Neural cell (in vitro differentiated cells): ENCODE measurements around the gene LCE1F.

Source experiments
- EP300 ChIP-seq: fragments of 450-650 bp; conservative IDR thresholded peaks from 2 replicates; pipeline ENCODE4 v1.6.1; 2014; ENCODE audit warnings: antibody characterized with exemption, mild to moderate bottlenecking, moderate library complexity; ENCODE audit not compliant: poor library complexity, severe bottlenecking
- EZH2 ChIP-seq: fragments of 200-600, 300-800 bp; shearing (Covaris generic), sonication (generic); IDR thresholded peaks from 2 replicates; pipeline ENCODE4 v1.6.1; 2014; ENCODE audit warnings: antibody characterized with exemption, low read length, borderline replicate concordance, mild to moderate bottlenecking; ENCODE audit not compliant: insufficient read depth, poor library complexity, severe bottlenecking
- MXI1 ChIP-seq: fragments of 450-650 bp; conservative IDR thresholded peaks from 2 replicates; pipeline ENCODE4 v1.6.1; 2014; ENCODE audit warnings: antibody characterized with exemption, mild to moderate bottlenecking; ENCODE audit not compliant: poor library complexity, severe bottlenecking
- POLR2AphosphoS5 ChIP-seq: IDR thresholded peaks from 2 replicates; pipeline ENCODE4 v1.6.1; 2012
- RAD21 ChIP-seq: fragments of 450-650 bp; conservative IDR thresholded peaks from 2 replicates; pipeline ENCODE4 v1.6.1; 2014; ENCODE audit warnings: antibody characterized with exemption, mild to moderate bottlenecking, moderate library complexity
- REST ChIP-seq: IDR thresholded peaks from 2 replicates; pipeline ENCODE4 v1.6.1; 2012; ENCODE audit warnings: borderline replicate concordance
- SMC3 ChIP-seq: fragments of 450-650 bp; conservative IDR thresholded peaks from 2 replicates; pipeline ENCODE4 v1.6.1; 2014; ENCODE audit warnings: antibody characterized with exemption, mild to moderate bottlenecking, moderate library complexity; ENCODE audit not compliant: poor library complexity
- TAF1 ChIP-seq: IDR thresholded peaks from 2 replicates; pipeline ENCODE4 v1.6.1; 2012; ENCODE audit warnings: low read depth
- TF ChIP-seq, protein P1 (sequence below): fragments of 450-650 bp; IDR thresholded peaks from 2 replicates; pipeline ENCODE4 v1.5.1; 2014; ENCODE audit warnings: antibody characterized with exemption, mild to moderate bottlenecking, moderate library complexity; ENCODE audit not compliant: poor library complexity, severe bottlenecking

DNA sequence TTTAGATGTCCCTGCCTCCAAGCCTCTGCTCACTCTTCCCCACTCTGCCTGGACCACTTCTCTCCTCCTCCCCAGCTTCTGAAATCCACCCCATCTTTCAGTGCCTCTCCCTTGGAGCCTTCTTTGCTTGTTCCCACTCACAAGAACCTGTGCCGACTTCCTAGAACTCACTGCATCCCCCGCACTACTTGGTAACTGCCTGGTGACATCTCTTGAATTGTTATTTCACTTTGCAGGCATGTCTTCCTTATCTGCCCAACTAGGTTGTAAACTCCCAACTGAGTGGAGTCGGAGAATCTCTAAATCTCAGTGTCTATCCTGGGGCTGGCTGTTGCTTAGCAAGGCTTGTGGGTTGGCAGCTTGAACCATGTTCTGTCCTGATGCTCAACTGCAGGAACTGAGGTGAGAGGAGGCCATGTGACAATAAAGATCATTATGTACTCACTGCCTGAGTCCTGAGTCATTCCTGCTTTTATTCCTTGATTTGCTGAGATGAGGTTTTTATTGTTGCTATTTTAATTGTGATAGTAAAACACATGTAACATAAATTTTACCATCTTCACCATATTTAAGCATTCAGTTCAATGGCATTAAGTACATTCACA is 13.2 kb upstream of the LCE1F start:
- TF ChIP-seq MXI1 (no peak), EZH2 (no peak), SMC3 (no peak), TAF1 (no peak), POLR2AphosphoS5 (no peak), RAD21 (no peak), REST (no peak), EP300 (no peak)
- TF ChIP-seq, protein P1, sequence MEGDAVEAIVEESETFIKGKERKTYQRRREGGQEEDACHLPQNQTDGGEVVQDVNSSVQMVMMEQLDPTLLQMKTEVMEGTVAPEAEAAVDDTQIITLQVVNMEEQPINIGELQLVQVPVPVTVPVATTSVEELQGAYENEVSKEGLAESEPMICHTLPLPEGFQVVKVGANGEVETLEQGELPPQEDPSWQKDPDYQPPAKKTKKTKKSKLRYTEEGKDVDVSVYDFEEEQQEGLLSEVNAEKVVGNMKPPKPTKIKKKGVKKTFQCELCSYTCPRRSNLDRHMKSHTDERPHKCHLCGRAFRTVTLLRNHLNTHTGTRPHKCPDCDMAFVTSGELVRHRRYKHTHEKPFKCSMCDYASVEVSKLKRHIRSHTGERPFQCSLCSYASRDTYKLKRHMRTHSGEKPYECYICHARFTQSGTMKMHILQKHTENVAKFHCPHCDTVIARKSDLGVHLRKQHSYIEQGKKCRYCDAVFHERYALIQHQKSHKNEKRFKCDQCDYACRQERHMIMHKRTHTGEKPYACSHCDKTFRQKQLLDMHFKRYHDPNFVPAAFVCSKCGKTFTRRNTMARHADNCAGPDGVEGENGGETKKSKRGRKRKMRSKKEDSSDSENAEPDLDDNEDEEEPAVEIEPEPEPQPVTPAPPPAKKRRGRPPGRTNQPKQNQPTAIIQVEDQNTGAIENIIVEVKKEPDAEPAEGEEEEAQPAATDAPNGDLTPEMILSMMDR, result no peak
